OCI-LY3 (cell line): Measurements from ENCODE around the gene SMYD1.

Experiments used
- H2AFZ ChIP-seq: fragments of 200-600, 300-600 bp; shearing (Covaris generic); 2 replicates; pipeline ENCODE4 v1.6.0; 2014; ENCODE audit warnings: antibody characterized with exemption, low read depth, low read length
- H3K27ac ChIP-seq: fragments of 200-600, 300-600 bp; sonication (generic); 2 replicates; pipeline ENCODE4 v1.5.1; 2014; ENCODE audit warnings: mild to moderate bottlenecking, low read length, moderate library complexity, mixed read lengths
- H3K27me3 ChIP-seq: fragments of 200-600, 300-600 bp; sonication (generic); 2 replicates; pipeline ENCODE4 v1.6.1; 2014; ENCODE audit warnings: low read depth, low read length, mixed read lengths
- H3K36me3 ChIP-seq: fragments of 200-600, 300-600 bp; sonication (generic); replicated peaks from 2 replicates; pipeline ENCODE3; 2014; ENCODE audit warnings: low read depth, low read length, mixed read lengths
- H3K4me1 ChIP-seq: fragments of 300-600, 200-600 bp; sonication (generic); 2 replicates; pipeline ENCODE4 v1.6.1; 2014; ENCODE audit warnings: low read length, mixed read lengths
- H3K4me2 ChIP-seq: fragments of 200-600, 300-600 bp; sonication (generic); 2 replicates; pipeline ENCODE4 v1.6.1; 2014; ENCODE audit warnings: low read length, mixed read lengths
- H3K4me3 ChIP-seq: fragments of 300-600, 200-600 bp; sonication (generic); 2 replicates; pipeline ENCODE4 v1.5.1; 2014; ENCODE audit warnings: antibody characterized with exemption, mild to moderate bottlenecking, low read length, moderate library complexity
- H3K79me2 ChIP-seq: fragments of 300-600, 200-600 bp; shearing (Covaris generic); 2 replicates; pipeline ENCODE4 v1.6.1; 2014; ENCODE audit warnings: mild to moderate bottlenecking, low read length, mixed read lengths
- H3K9ac ChIP-seq: fragments of 300-600, 200-600 bp; shearing (Covaris generic); 2 replicates; pipeline ENCODE4 v1.6.0; 2014; ENCODE audit warnings: mild to moderate bottlenecking, low read length, moderate library complexity
- H3K9me3 ChIP-seq: fragments of 200-600, 300-600 bp; shearing (Covaris generic); 2 replicates; pipeline ENCODE4 v1.6.1; 2014; ENCODE audit warnings: low read length, mixed read lengths; ENCODE audit not compliant: insufficient read depth
- H4K20me1 ChIP-seq: fragments of 200-600, 300-600 bp; sonication (generic); 2 replicates; pipeline ENCODE4 v1.6.1; 2016; ENCODE audit warnings: low read length, mixed read lengths; ENCODE audit not compliant: insufficient read depth
- EZH2phosphoT487 ChIP-seq: fragments of 200-600 bp; shearing (Covaris generic); IDR thresholded peaks from 2 replicates; pipeline ENCODE4 v1.6.1; 2018; ENCODE audit warnings: antibody characterized with exemption, mixed run types, low read depth
- TF ChIP-seq, protein P1 (sequence below): fragments of 200-600, 300-600 bp; sonication (generic); IDR thresholded peaks from 2 replicates; pipeline ENCODE4 v1.5.1; 2014; ENCODE audit warnings: antibody characterized with exemption, low read length, low read depth

The SMYD1 gene

DNA sequence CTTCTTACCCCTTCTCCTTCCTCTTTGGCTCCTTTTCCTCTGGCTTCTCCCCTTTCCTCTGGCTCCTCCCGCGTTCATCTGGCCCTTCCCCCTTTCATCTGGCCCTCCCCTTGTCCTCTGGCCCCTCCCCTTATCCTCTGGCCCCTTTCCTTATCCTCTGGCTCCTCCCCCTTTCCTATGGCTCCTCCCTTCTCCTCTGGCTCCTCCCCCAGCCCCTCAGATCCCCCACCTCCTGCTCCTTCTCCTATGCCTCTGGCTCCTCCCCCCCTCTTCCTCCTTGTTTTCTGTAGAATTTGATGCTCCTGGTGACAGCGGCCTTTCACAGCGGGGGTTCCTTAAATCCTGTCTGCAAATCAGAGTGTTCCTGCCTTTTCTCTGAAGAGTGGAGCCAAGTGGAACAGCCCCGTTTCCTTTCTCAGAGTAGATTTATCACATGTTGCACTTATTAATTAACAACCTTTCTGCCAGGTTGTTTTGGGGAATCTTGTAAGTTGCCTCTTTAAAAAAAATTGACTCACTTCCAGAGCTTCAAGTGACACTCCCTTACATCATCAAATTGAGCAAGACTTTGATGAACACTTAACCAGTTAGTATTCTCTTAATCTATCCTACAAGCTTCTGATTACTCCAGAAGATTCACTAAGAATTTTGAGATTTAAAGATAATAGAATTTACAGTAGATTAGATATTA lies 32.3 kb downstream of the SMYD1 start:
- Histone ChIP-seq H3K27ac (no peak overlapping the region), H3K9me3 (no peaks in the 10 kb centered on the region), H3K4me3 (no peak overlapping the region), H2AFZ (no peak overlapping the region), H3K4me1 (no peaks in the 10 kb centered on the region), H3K36me3 (no peaks in the 10 kb centered on the region), H3K79me2 (no peaks in the 10 kb centered on the region), H3K9ac (no peak overlapping the region), H3K4me2 (no peak overlapping the region), H4K20me1 (no peaks in the 10 kb centered on the region), H3K27me3 (peaks cover 7% of the 10 kb centered on the region; the same call in 1 of the 2 replicates)
- TF ChIP-seq EZH2phosphoT487: no peak
- TF ChIP-seq, protein P1, sequence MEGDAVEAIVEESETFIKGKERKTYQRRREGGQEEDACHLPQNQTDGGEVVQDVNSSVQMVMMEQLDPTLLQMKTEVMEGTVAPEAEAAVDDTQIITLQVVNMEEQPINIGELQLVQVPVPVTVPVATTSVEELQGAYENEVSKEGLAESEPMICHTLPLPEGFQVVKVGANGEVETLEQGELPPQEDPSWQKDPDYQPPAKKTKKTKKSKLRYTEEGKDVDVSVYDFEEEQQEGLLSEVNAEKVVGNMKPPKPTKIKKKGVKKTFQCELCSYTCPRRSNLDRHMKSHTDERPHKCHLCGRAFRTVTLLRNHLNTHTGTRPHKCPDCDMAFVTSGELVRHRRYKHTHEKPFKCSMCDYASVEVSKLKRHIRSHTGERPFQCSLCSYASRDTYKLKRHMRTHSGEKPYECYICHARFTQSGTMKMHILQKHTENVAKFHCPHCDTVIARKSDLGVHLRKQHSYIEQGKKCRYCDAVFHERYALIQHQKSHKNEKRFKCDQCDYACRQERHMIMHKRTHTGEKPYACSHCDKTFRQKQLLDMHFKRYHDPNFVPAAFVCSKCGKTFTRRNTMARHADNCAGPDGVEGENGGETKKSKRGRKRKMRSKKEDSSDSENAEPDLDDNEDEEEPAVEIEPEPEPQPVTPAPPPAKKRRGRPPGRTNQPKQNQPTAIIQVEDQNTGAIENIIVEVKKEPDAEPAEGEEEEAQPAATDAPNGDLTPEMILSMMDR: no peak

DNA sequence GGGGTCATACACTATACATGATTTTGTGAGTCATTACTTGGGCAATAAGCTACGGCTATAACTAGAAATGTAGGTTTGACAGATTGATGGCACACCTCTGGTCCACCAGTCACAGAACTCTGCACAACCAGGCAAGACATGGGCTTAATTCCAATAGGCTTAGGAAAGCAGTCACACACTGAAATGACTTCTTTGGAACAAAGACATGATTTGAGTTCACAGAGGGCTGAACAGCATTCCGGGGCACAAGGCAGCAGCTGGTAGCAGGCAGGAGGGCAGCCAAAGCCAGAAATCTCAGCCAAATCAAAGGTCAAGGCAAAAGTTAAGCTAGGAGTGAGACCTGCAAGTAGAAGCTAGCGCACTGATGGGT lies 32.8 kb downstream of the SMYD1 start:
- Histone ChIP-seq H3K4me3 (no peak overlapping the region), H3K27me3 (peaks cover 7% of the 10 kb centered on the region; the same call in 1 of the 2 replicates), H2AFZ (no peak overlapping the region), H3K4me2 (no peak overlapping the region), H3K36me3 (no peaks in the 10 kb centered on the region), H3K9ac (no peak overlapping the region), H4K20me1 (no peaks in the 10 kb centered on the region), H3K4me1 (no peaks in the 10 kb centered on the region), H3K27ac (no peak overlapping the region), H3K9me3 (no peaks in the 10 kb centered on the region), H3K79me2 (no peaks in the 10 kb centered on the region)
- TF ChIP-seq, protein P1: no peak
- TF ChIP-seq EZH2phosphoT487: no peak

DNA sequence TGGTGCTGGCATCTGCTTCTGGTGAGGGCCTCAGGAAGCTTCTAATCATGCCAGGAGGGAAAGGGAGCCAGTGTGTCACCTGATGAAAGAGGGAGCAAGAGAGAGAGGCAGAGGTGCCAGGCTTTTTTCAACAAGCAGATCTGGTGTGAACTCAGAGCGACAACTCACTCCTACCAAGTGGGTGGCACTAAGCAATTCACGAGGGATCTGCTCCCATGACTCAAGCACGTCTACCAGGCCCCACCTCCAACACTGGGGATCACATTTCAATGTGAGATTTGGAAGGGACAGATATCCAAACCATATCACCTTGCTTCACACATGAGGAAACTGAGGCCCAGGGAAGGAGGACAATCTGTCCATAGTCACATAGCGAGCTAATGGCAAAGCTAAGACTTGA lies 41.2 kb downstream of the SMYD1 start:
- no peak for TF ChIP-seq EZH2phosphoT487
- TF ChIP-seq, protein P1: no peak
- no peak overlapping the region for H3K4me3 ChIP-seq
- H3K27me3 ChIP-seq: no peaks in the 10 kb centered on the region
- H3K79me2 ChIP-seq: no peaks in the 10 kb centered on the region
- no peaks in the 10 kb centered on the region for H4K20me1 ChIP-seq
- no peak overlapping the region for H2AFZ ChIP-seq
- no peaks in the 10 kb centered on the region for H3K9me3 ChIP-seq
- no peak overlapping the region for H3K4me2 ChIP-seq
- no peak overlapping the region for H3K27ac ChIP-seq
- peaks cover 19% of the 10 kb centered on the region for H3K4me1 ChIP-seq
- H3K9ac ChIP-seq: no peak overlapping the region
- H3K36me3 ChIP-seq: no peaks in the 10 kb centered on the region

DNA sequence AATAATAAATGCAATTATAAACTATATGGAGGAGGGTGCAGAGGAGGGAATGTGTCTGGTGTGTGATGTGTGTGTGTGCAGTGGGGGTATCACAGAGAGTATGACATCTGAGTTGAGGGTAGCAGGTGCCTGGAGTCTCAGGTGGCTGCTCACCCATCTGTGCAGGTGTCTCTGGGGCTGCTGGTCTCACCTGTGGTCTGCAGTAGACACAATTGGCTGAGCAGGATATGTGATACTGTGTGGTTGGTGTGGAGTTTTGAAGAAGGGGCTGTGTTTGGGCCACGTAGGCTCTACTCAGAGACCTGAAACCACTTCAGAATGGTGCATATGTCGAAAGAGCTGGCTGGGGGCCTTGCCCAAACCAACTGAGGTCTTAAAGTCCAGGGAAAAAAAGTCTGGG lies 43.2 kb downstream of the SMYD1 start:
- Histone ChIP-seq H3K9ac (no peak overlapping the region), H3K4me1 (peaks cover 19% of the 10 kb centered on the region), H3K27ac (peak overlapping the region; percentile 7; the same call in 1 of the 2 replicates), H3K4me2 (peak overlapping the region; percentile 15; the same call in 1 of the 2 replicates), H3K36me3 (no peaks in the 10 kb centered on the region), H3K9me3 (no peaks in the 10 kb centered on the region), H3K79me2 (no peaks in the 10 kb centered on the region), H4K20me1 (no peaks in the 10 kb centered on the region), H2AFZ (no peak overlapping the region), H3K4me3 (no peak overlapping the region), H3K27me3 (no peaks in the 10 kb centered on the region)
- TF ChIP-seq, protein P1: no peak
- TF ChIP-seq EZH2phosphoT487: no peak
